ENCODE results near the gene NTM. TPM values are rescaled to one million over a fixed set of nuclear protein-coding genes. Genes with fewer than 3 reads are reported as not detected.

Gene NTM
- total and polyA plus RNA-seq, 12 donors, result 0.43 to 3.0 (median 1.3) TPM

- Histone ChIP-seq H3K4me3 (no peak overlapping the region), H3K27me3 (peaks cover 0 to 48% (median 6%) of the 10 kb centered on the region in 7 donors), H3K36me3 (no peaks in the 10 kb centered on the region), H3K9me3 (peaks cover 0 to 5% (median 0%) of the 10 kb centered on the region in 11 donors), H3K27ac (no peak overlapping the region), H3K4me1 (no peaks in the 10 kb centered on the region)
- 63 to 74% methylated on average over 5 of the region's 5 CpGs for WGBS, 2 donors
- no peak for ATAC-seq
- intact Hi-C loops (cut with DNase I), result no loop called here
- no peak for TF ChIP-seq CTCF (IDR thresholded peaks at IDR 0.05)
- DNase-seq, result no peak
Measured at GRCh38 chr11:131649856-131650255, 279.4 kb downstream of the NTM start.

- TF ChIP-seq CTCF (IDR thresholded peaks at IDR 0.05), result no peak
- WGBS, 2 donors, result 24 to 25% methylated on average over 2 of the region's 2 CpGs
- DNase-seq (no peak), ATAC-seq (no peak)
- H3K9me3 ChIP-seq, result peaks cover 0 to 5% (median 0%) of the 10 kb centered on the region in 11 donors
- H3K4me3 ChIP-seq, result no peak overlapping the region
- no peaks in the 10 kb centered on the region for H3K36me3 ChIP-seq
- intact Hi-C loops (cut with DNase I), result no loop called here
- no peak overlapping the region for H3K27ac ChIP-seq
- H3K4me1 ChIP-seq, result no peaks in the 10 kb centered on the region
- H3K27me3 ChIP-seq, result peaks cover 0 to 61% (median 23%) of the 10 kb centered on the region in 7 donors
Measured at GRCh38 chr11:131652231-131652630, 281.8 kb downstream of the NTM start.

GRCh38 chr11:131653260-131653659 is 282.8 kb downstream of the NTM start:
- ATAC-seq, result no peak
- H3K27ac ChIP-seq, result no peak overlapping the region
- H3K27me3 ChIP-seq, result peaks cover 0 to 54% (median 23%) of the 10 kb centered on the region in 7 donors
- H3K36me3 ChIP-seq, result no peaks in the 10 kb centered on the region
- H3K4me1 ChIP-seq, result no peaks in the 10 kb centered on the region
- no peak for DNase-seq
- H3K4me3 ChIP-seq, result no peak overlapping the region
- 47 to 53% methylated on average over 5 of the region's 5 CpGs for WGBS, 2 donors
- no peak for TF ChIP-seq CTCF (IDR thresholded peaks at IDR 0.05)
- intact Hi-C loops (cut with DNase I), result no loop called here
- peaks cover 0 to 3% (median 0%) of the 10 kb centered on the region in 11 donors for H3K9me3 ChIP-seq

- intact Hi-C loops (cut with DNase I), result no loop called here
- Histone ChIP-seq H3K4me3 (no peak overlapping the region), H3K27ac (no peak overlapping the region), H3K36me3 (no peaks in the 10 kb centered on the region), H3K9me3 (no peaks in the 10 kb centered on the region), H3K27me3 (peaks cover 0 to 53% (median 24%) of the 10 kb centered on the region in 7 donors), H3K4me1 (no peaks in the 10 kb centered on the region)
- ATAC-seq (no peak), DNase-seq (no peak)
- TF ChIP-seq CTCF (IDR thresholded peaks at IDR 0.05), result no peak
- 93 to 94% methylated on average over 10 of the region's 10 CpGs for WGBS, 2 donors
Measured at GRCh38 chr11:131654849-131655248, 284.4 kb downstream of the NTM start.
